Omental fat pad (tissue), 4 donors: Measurements from ENCODE around the gene TSC22D4. TPM values are rescaled to one million over a fixed set of nuclear protein-coding genes. Genes with fewer than 3 reads are reported as not detected.
"Not testable (repeated sequence)": the region's sequence is repeated elsewhere in the genome, so short reads cannot be mapped to it uniquely, and the experiment has no call there.

Experiments
- ATAC-seq: fragments of 150-250 bp; one replicate; pipeline ENCODE4 v1.9.1; 2016; ENCODE audit warnings: mild to moderate bottlenecking, moderate library complexity; ENCODE audit not compliant: low FRiP score
- DNase-seq: peaks from one replicate; pipeline ENCODE4 v3.0.0-alpha.2; 2019; ENCODE audit warnings: low spot score
- total RNA-seq, 4 donors: library from RNA; depleted of rRNA; stranded (reverse); fragments of >200 nt; gene quantifications; one replicate each; pipeline ENCODE4 v1.1.0, GENCODE V29; 2016
- TF ChIP-seq, protein P1 (sequence below), 3 donors: fragments of 450-650 bp; IDR thresholded peaks; one replicate each; pipeline ENCODE4 v1.5.1; 2016 to 2017; ENCODE audit warnings: antibody characterized with exemption in 3 of 3, mild to moderate bottlenecking in 3 of 3, moderate library complexity in 2 of 3

The TSC22D4 gene
- total RNA-seq, 4 donors from 2014 or later = 15.6 to 36.4 (median 21.4) TPM

DNA sequence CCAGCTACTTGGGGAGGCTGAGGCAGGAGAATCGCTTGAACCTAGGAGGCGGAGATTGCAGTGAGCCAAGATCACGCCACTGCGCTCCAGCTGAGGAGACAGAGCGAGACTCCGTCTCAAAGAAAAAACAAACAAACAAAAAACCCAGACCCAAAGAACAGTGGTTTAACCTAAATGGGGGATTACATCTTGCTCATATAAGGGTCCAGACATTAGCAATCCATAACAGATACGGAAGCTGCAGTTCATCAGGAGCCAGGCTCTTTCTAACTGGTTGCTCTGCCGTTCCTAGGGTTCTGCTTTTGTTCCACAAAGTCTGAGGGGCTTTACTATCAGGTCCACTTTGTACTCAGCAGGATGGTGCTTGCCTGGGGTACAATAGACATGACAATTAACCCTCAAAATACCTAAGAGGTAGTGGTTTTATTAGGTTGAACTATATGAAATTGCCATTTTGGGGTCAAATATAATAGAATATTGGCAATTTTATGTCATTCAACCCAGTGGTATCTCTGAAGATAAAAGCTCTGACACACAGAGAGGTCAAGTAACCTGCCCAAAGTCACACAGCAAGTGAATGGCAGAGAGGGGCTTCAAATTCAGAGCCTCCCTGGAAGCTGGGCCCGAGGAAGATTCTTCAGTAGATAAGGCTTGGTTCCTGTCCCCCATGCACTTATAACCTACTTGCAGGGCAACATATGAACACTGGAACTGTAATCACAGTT lies 26.0 kb upstream of the TSC22D4 start:
- DNase-seq = no peak
- no peak for ATAC-seq

DNA sequence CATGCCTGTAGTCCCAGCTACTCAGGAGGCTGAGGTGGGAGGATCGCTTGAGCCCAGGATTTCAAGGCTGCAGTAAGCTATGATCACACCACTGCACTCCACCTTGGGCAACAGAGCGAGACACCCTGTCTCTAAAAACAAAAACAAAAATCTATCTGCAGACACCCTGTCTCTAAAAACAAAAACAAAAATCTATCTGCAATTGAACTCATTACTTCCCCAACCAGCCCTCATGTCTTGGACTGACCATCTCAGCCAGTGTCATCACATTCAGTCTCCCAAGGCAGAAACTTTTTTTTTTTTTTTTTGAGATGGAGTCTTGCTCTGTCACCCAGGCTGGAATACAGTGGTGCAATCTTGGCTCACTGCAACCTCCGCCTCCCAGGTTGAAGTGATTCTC lies 25.0 kb upstream of the TSC22D4 start:
- not testable (repeated sequence) for DNase-seq, ATAC-seq

More for the DNA sequence above, 26.0 kb upstream of the TSC22D4 start:
- TF ChIP-seq, protein P1, sequence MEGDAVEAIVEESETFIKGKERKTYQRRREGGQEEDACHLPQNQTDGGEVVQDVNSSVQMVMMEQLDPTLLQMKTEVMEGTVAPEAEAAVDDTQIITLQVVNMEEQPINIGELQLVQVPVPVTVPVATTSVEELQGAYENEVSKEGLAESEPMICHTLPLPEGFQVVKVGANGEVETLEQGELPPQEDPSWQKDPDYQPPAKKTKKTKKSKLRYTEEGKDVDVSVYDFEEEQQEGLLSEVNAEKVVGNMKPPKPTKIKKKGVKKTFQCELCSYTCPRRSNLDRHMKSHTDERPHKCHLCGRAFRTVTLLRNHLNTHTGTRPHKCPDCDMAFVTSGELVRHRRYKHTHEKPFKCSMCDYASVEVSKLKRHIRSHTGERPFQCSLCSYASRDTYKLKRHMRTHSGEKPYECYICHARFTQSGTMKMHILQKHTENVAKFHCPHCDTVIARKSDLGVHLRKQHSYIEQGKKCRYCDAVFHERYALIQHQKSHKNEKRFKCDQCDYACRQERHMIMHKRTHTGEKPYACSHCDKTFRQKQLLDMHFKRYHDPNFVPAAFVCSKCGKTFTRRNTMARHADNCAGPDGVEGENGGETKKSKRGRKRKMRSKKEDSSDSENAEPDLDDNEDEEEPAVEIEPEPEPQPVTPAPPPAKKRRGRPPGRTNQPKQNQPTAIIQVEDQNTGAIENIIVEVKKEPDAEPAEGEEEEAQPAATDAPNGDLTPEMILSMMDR (IDR thresholded peaks at IDR 0.05) = no peak

DNA sequence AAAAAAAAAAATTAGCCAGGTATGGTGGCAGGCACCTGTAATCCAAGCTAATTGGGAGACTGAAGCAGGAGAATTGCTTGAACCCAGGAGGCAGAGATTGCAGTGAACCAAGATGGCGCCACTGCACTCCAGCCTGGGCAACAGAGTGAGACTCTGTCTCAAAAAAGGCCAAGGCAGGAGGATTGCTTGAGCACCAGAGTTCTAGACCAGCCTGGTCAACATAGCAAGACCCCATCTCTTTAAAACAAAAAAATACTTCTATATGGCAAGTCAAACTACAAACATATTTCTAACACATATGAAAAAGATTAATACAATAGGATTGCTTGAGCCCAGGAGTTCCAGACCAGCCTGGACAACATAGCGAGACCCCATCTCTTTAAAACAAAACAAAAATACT lies 21.7 kb upstream of the TSC22D4 start:
- not testable (repeated sequence) for DNase-seq, ATAC-seq

DNA sequence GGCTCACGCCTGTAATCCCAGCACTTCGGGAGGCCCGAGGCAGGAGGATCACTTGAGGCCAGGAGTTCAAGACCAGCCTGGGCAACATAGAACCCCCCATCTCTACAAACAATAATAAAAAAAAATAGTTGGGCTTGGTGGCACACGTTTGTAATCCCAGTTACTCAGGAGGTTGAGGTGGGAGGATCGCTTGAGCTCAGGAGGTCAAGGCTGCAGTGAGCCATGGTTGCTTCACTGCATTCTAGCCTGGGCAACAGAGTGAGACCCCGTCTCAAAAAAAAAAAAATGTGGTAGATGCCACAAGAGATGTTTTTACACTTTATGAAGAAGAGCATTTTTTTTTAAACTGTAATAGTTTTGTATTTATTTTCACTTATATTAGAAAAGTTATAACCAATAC lies 17.5 kb upstream of the TSC22D4 start:
- no peak for DNase-seq
- TF ChIP-seq, protein P1 (IDR thresholded peaks at IDR 0.05) = no peak
- no peak for ATAC-seq

DNA sequence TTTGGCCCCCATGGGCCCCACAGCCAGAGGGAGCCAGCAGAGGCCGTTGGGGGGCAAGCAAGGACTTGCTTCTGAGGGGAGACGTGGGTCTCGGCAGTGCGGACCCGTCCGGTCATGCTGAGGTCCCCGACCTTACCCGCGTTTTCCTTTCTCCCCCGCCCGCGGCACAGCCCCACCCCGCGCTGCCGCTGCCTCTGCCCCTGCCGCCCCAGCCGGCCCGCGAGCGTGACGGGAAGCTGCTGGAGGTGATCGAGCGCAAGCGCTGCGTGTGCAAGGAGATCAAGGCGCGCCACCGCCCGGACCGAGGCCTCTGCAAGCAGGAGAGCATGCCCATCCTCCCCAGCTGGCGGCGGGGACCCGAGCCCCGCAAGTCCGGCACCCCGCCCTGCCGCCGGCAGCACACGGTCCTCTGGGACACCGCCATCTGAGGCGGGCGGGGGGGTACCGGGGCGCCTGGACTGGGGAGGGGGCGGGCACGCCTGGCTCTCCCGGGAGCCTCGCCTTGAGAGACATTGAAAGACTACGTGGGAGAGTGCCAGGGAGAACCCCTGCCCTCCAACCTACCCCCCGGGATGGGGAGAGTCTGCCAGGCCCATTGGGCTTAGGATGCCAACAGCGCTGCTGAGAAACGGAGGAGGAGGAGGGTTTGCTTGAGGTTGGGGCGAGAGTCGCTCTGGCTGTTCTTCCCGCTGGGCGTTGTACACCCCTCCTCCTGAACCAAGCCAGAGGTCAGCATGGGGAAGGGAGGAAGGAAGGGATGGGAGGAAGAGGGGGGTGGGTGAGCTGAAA lies 14.7 kb upstream of the TSC22D4 start:
- TF ChIP-seq, protein P1 (IDR thresholded peaks at IDR 0.05) = no peak
- DNase-seq = no peak
- ATAC-seq = peak; percentile 56

DNA sequence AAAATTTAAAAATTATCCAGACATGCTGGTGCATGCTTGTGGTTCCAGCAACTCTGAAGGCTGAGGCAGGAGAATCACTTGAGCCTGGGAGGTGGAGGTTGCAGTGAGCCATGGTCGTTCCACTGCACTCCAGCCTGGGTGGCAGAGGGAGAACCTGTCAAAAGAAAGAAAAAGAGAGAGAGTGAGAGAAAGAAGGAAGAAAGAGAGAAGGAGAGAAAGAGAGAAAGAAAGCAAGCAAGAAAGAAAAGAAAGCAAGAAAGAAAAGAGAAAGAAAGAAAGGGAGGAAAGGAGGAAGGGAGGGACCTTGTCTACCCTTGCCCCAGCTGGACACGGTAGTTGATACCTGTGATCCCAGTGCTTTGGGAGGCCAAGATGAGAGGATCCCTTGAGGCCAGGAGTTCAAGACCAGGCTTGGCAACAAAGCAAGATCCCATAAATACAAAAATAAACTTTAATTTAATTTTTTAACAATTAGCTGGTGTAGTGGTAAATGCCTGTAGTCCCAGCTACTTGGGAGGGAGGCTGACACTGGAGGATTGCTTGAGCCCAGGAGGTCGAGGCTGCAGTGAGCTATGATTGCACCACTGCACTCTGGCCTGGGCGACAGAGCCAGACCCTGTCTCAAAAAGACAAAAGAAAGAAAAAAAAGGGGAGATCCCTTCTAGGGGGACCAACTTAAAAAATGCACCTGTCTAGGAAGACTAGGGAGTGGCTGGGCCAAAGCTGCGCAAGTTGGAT lies 13.9 kb upstream of the TSC22D4 start:
- DNase-seq (no peak), ATAC-seq (no peak)
- TF ChIP-seq, protein P1 (IDR thresholded peaks at IDR 0.05) = no peak

DNA sequence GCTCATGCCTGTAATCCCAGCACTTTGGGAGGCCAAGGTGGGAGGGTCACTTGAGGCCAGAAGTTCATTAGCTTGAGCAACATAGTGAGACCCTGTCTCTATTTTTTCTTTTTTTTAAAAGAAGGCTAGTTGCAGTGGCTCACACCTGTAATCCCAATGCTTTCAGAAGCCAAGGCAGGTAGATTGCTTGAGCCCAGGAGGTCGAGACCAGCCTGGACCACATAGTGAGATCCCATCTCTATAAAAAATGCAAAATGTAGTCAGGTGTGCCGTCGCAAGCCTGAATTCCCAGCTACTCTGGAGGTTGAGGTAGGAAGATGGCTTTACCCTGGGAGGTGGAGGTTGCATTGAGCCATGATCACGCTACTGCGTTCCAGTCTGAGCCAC lies 12.2 kb upstream of the TSC22D4 start:
- TF ChIP-seq, protein P1 (IDR thresholded peaks at IDR 0.05) = no peak
- no peak for DNase-seq
- ATAC-seq = no peak
